ENCODE data around the gene NEDD1. TPM values are rescaled to one million over a fixed set of nuclear protein-coding genes. Genes with fewer than 3 reads are reported as not detected.

Gene NEDD1
- total RNA-seq, 1 donor from 2014 or later: 37.2 TPM

DNA sequence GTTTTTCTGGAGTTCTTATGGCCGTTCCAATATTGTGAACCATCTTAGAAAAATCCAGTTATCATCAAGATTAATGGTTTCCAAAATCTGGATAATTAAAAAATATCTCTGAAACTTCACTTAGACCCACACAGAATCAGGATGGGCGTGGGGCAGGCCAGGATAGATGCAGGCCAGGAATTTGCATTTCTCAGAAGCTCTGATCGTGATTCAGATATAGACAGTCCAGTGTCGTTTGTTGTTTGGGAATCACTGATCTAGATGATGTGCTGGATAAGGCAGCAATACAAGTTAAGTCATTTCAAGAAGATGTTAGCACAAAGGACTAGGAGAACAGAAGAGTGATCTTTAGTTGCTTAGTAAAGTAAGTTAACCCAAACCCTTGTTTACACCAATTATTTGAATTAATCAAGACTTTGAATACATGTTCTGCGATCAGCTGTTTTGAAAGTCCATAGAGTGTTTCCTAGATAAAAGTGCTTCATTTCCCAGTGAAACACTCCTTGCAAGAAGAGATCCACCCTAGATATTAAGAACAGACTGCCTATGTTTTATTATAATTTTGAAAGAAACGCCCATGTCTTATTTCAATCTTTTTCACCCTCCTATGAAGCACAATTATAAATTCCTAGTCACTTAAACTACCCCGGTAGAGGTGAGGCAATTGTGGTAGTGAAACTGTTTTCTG lies 90.9 kb downstream of the NEDD1 start:
- DNase-seq (ENCODE audit: low read depth): no peak
- TF ChIP-seq, protein P1, sequence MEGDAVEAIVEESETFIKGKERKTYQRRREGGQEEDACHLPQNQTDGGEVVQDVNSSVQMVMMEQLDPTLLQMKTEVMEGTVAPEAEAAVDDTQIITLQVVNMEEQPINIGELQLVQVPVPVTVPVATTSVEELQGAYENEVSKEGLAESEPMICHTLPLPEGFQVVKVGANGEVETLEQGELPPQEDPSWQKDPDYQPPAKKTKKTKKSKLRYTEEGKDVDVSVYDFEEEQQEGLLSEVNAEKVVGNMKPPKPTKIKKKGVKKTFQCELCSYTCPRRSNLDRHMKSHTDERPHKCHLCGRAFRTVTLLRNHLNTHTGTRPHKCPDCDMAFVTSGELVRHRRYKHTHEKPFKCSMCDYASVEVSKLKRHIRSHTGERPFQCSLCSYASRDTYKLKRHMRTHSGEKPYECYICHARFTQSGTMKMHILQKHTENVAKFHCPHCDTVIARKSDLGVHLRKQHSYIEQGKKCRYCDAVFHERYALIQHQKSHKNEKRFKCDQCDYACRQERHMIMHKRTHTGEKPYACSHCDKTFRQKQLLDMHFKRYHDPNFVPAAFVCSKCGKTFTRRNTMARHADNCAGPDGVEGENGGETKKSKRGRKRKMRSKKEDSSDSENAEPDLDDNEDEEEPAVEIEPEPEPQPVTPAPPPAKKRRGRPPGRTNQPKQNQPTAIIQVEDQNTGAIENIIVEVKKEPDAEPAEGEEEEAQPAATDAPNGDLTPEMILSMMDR (conservative IDR thresholded peaks at IDR 0.05; ENCODE audit: low read depth, low read length): no peak
- H3K4me3 ChIP-seq (ENCODE audit: low read depth, low read length): no peak overlapping the region

DNA sequence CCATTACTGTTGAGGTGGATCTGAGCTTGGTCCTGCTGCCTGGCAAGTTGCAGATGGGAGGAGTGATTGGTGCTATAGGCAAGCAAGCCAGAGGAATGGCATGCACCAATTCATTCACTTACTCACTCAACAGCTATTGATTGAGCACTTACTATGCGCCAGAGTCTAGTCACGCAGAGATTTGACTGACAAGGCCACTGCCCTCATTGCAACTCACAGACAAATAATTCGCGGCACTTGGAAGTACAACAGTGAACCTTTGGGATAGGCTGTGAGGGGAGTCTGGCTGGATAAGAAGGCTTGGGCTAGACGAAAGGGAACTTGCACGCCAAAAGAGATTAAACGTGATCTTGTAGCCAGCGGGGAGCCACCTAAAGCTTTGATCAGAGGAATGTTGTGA lies 96.2 kb downstream of the NEDD1 start:
- no peak overlapping the region for H3K4me3 ChIP-seq (ENCODE audit: low read depth, low read length)
- DNase-seq (ENCODE audit: low read depth): no peak
- TF ChIP-seq, protein P1 (conservative IDR thresholded peaks at IDR 0.05; ENCODE audit: low read depth, low read length): no peak

Measured in epithelial cell of proximal tubule (primary cell).